GM23338 (cell line): ENCODE data around the gene ENOSF1. TPM values are rescaled to one million over a fixed set of nuclear protein-coding genes. Genes with fewer than 3 reads are reported as not detected.

ENCODE experiments used
- ATAC-seq: fragments of 200-7000 bp; cut with Tn5 transposase; 3 replicates; pipeline ENCODE4 v1.9.1; 2020
- DNase-seq: peaks from one replicate; pipeline ENCODE4 v3.0.0-alpha.2; 2015; ENCODE audit warnings: low spot score
- H2AFZ ChIP-seq: fragments of 200-600 bp; sonication (generic); 2 replicates; pipeline ENCODE4 v1.8.0; 2016; ENCODE audit warnings: antibody characterized with exemption, mild to moderate bottlenecking, moderate library complexity
- H3F3A ChIP-seq: fragments of 200-600 bp; sonication (generic); replicated peaks from 2 replicates; pipeline ENCODE4 v1.8.0; 2017; ENCODE audit warnings: antibody characterized with exemption, mixed run types, low read depth
- H3K27ac ChIP-seq: fragments of 200-600 bp; sonication (generic); 2 replicates; pipeline ENCODE4 v1.6.1; 2016; ENCODE audit warnings: low read depth
- H3K27me3 ChIP-seq: fragments of 200-600 bp; sonication (generic); 2 replicates; pipeline ENCODE4 v1.8.0; 2016; ENCODE audit warnings: mild to moderate bottlenecking, mixed run types, moderate library complexity; ENCODE audit not compliant: insufficient read depth
- H3K36me3 ChIP-seq: fragments of 200-600 bp; sonication (generic); 2 replicates; pipeline ENCODE4 v1.8.0; 2016; ENCODE audit warnings: mild to moderate bottlenecking; ENCODE audit not compliant: insufficient read depth
- H3K4me1 ChIP-seq: fragments of 200-600 bp; sonication (generic); 2 replicates; pipeline ENCODE4 v1.8.0; 2016; ENCODE audit warnings: mild to moderate bottlenecking, moderate library complexity; ENCODE audit not compliant: insufficient read depth
- H3K4me2 ChIP-seq: fragments of 200-600 bp; sonication (generic); 2 replicates; pipeline ENCODE4 v1.7.1; 2017; ENCODE audit warnings: mixed run types
- H3K4me3 ChIP-seq: fragments of 200-600 bp; sonication (generic); 2 replicates; pipeline ENCODE4 v1.6.1; 2016; ENCODE audit warnings: mixed run types
- H3K79me2 ChIP-seq: fragments of 200-600 bp; sonication (generic); replicated peaks from 2 replicates; pipeline ENCODE4 v1.8.0; 2017; ENCODE audit warnings: mild to moderate bottlenecking; ENCODE audit not compliant: insufficient read depth
- H3K9me2 ChIP-seq: fragments of 200-600 bp; sonication (generic); 2 replicates; pipeline ENCODE4 v1.8.0; 2017; ENCODE audit not compliant: insufficient read depth
- H4K20me1 ChIP-seq: fragments of 200-600 bp; sonication (generic); replicated peaks from 2 replicates; pipeline ENCODE4 v1.8.0; 2017; ENCODE audit warnings: mild to moderate bottlenecking; ENCODE audit not compliant: insufficient read depth
- H3K27ac Mint-ChIP-seq: 2 replicates; pipeline ENCODE4 v1.8.0; 2020; ENCODE audit warnings: inconsistent platforms, mild to moderate bottlenecking, moderate library complexity, mixed read lengths
- H3K27me3 Mint-ChIP-seq: 3 replicates; pipeline ENCODE4 v1.8.0; 2022; ENCODE audit warnings: low read depth, mild to moderate bottlenecking, moderate library complexity, mixed read lengths, inconsistent platforms; ENCODE audit not compliant: insufficient read depth, poor library complexity
- H3K36me3 Mint-ChIP-seq: 3 replicates; pipeline ENCODE4 v1.8.0; 2021; ENCODE audit warnings: low read depth, mild to moderate bottlenecking, inconsistent platforms, moderate library complexity, mixed read lengths
- H3K4me1 Mint-ChIP-seq: 3 replicates; pipeline ENCODE4 v1.8.0; 2020; ENCODE audit warnings: mild to moderate bottlenecking, inconsistent platforms, mixed read lengths
- H3K4me3 Mint-ChIP-seq: 3 replicates; pipeline ENCODE4 v1.8.0; 2021; ENCODE audit warnings: moderate library complexity, mild to moderate bottlenecking, inconsistent platforms, mixed read lengths
- H3K9me3 Mint-ChIP-seq: 3 replicates; pipeline ENCODE4 v1.8.0; 2020; ENCODE audit warnings: moderate library complexity, mild to moderate bottlenecking, inconsistent platforms, mixed read lengths
- CREB1 ChIP-seq: fragments of 250-450 bp; sonication (Bioruptor Pico); IDR thresholded peaks from 2 replicates; pipeline ENCODE4 v1.5.0; 2020; ENCODE audit warnings: low read depth, mild to moderate bottlenecking, moderate library complexity
- CTCF ChIP-seq, 2 experiments: fragments of 200-600 bp in 1 of 2; sonication (generic) in 1 of 2; conservative IDR thresholded peaks; 2 replicates each; pipeline versions ENCODE4 v1.5.1 to v1.6.1; 2016 to 2017; ENCODE audit warnings: antibody characterized with exemption in 2 of 2, low read depth in 2 of 2, mild to moderate bottlenecking in 2 of 2, moderate library complexity in 1 of 2
- EZH2 ChIP-seq: fragments of 200-600 bp; sonication (generic); IDR thresholded peaks from one replicate; pipeline ENCODE4 v1.8.0; 2017; ENCODE audit warnings: antibody characterized with exemption, mild to moderate bottlenecking, low read depth; ENCODE audit not compliant: unreplicated experiment
- EZH2phosphoT487 ChIP-seq: fragments of 200-600 bp; sonication (generic); IDR thresholded peaks from one replicate; pipeline ENCODE4 v1.8.1; 2018; ENCODE audit warnings: antibody characterized with exemption; ENCODE audit not compliant: unreplicated experiment
- JUNB ChIP-seq: IDR thresholded peaks from one replicate; pipeline ENCODE4 v1.6.1; 2016; ENCODE audit warnings: antibody characterized with exemption; ENCODE audit not compliant: unreplicated experiment
- NANOG ChIP-seq: IDR thresholded peaks from 2 replicates; pipeline ENCODE4 v1.6.1; 2016; ENCODE audit warnings: antibody characterized with exemption, borderline replicate concordance
- REST ChIP-seq: IDR thresholded peaks from one replicate; pipeline ENCODE4 v1.6.1; 2018; ENCODE audit warnings: antibody characterized with exemption; ENCODE audit not compliant: unreplicated experiment
- STAT1 ChIP-seq: IDR thresholded peaks from one replicate; pipeline ENCODE4 v1.6.1; 2016; ENCODE audit warnings: antibody characterized with exemption; ENCODE audit not compliant: unreplicated experiment
- ZNF114 ChIP-seq: fragments of 250-450 bp; sonication (Bioruptor Pico); IDR thresholded peaks from 2 replicates; pipeline ENCODE4 v1.5.0; 2020; ENCODE audit warnings: mild to moderate bottlenecking, moderate library complexity
- polyA plus RNA-seq: library from polyadenylated mRNA; unstranded; fragments of >200 nt; fragmentation: Nextera tagmentation; extraction: Ambion mirVana; gene quantifications from 2 replicates; pipeline ENCODE4 v1.2.1, GENCODE V29; 2016
- total RNA-seq: library from RNA; depleted of rRNA; stranded (reverse); fragments of >200 nt; shearing (Covaris generic); gene quantifications from 2 replicates; pipeline ENCODE4 v1.2.3, GENCODE V29; 2014

The ENOSF1 gene
- total and polyA plus RNA-seq, 2 experiments from 2014 or later, result 30.1 to 36.4 TPM

GRCh38 chr18:680392-680791, 32.0 kb downstream of the ENOSF1 start (continued):
- TF ChIP-seq CTCF (conservative IDR thresholded peaks at IDR 0.05; ENCODE audit: low read depth in 2 of 2) (no peak), REST (no peak), ZNF114 (CRISPR knock-in tag) (no peak), STAT1 (no peak), NANOG (no peak), EZH2 (no peak)

- Mint-ChIP-seq H3K27ac (no peak overlapping the region), H3K9me3 (no peaks in the 10 kb centered on the region), H3K36me3 (peaks cover 82% of the 10 kb centered on the region), H3K27me3 (peaks cover 21% of the 10 kb centered on the region), H3K4me1 (peaks cover 7% of the 10 kb centered on the region; the same call in 2 of the 3 replicates), H3K4me3 (no peak overlapping the region)
- Histone ChIP-seq H3K4me2 (no peak overlapping the region), H2AFZ (no peak overlapping the region), H3K36me3 (peaks cover 21% of the 10 kb centered on the region), H3F3A (no peaks in the 10 kb centered on the region), H3K79me2 (no peaks in the 10 kb centered on the region), H3K4me1 (no peaks in the 10 kb centered on the region), H3K27me3 (no peaks in the 10 kb centered on the region), H4K20me1 (no peaks in the 10 kb centered on the region; the same call in 1 of the 2 replicates), H3K9me2 (no peaks in the 10 kb centered on the region), H3K27ac (no peak overlapping the region), H3K4me3 (no peak overlapping the region)
- TF ChIP-seq EZH2phosphoT487 (no peak), JUNB (no peak), CREB1 (CRISPR knock-in tag) (no peak), REST (no peak)
- ATAC-seq, result no peak
- DNase-seq, result no peak
Measured at GRCh38 chr18:679516-679915, 32.9 kb downstream of the ENOSF1 start.
